ENCODE results near the gene VEGFA.

VEGFA gene

GRCh38 chr6:43769526-43770371 is at the start of gene VEGFA:
VEGFA (plus strand) TSS chr6:43770211.
- DNase-seq = peak; percentile 56 to 93

- no peak for DNase-seq
These were observed 49.0 kb upstream of the VEGFA start for GRCh38 chr6:43720999-43721398.

- peak; percentile 70 to 75 for DNase-seq
These were observed 47.0 kb upstream of the VEGFA start for GRCh38 chr6:43722920-43723545.

- DNase-seq = peak; percentile 33 to 72
These were observed 46.2 kb upstream of the VEGFA start for GRCh38 chr6:43723737-43724295.

- no peak for DNase-seq
These were observed 45.7 kb upstream of the VEGFA start for GRCh38 chr6:43724354-43724753.

GRCh38 chr6:43724914-43725642 is 44.9 kb upstream of the VEGFA start:
- DNase-seq = peak; percentile 89 to 94

GRCh38 chr6:43725643-43726580 is 44.1 kb upstream of the VEGFA start:
- no peak for DNase-seq

GRCh38 chr6:43727634-43728033 is 42.4 kb upstream of the VEGFA start:
- no peak for DNase-seq

- DNase-seq = no peak
These were observed 41.4 kb upstream of the VEGFA start for GRCh38 chr6:43728586-43728985.

GRCh38 chr6:43729537-43729936 is 40.5 kb upstream of the VEGFA start:
- no peak for DNase-seq

- no peak for DNase-seq
These were observed 39.4 kb upstream of the VEGFA start for GRCh38 chr6:43730634-43731033.

- DNase-seq = no peak
These were observed 36.3 kb upstream of the VEGFA start for GRCh38 chr6:43733471-43734293.

GRCh38 chr6:43734294-43734665 is 35.7 kb upstream of the VEGFA start:
- no peak for DNase-seq

- DNase-seq = no peak
These were observed 34.3 kb upstream of the VEGFA start for GRCh38 chr6:43735642-43736199.

GRCh38 chr6:43736211-43736786 is 33.7 kb upstream of the VEGFA start:
- DNase-seq = no peak

GRCh38 chr6:43736844-43737243 is 33.2 kb upstream of the VEGFA start:
- DNase-seq = no peak

- no peak for DNase-seq
These were observed 32.5 kb upstream of the VEGFA start for GRCh38 chr6:43737272-43738081.

GRCh38 chr6:43738267-43738676 is 31.7 kb upstream of the VEGFA start:
- DNase-seq = no peak

GRCh38 chr6:43738877-43739641 is 31.0 kb upstream of the VEGFA start:
- DNase-seq = no peak
